ENCODE data around the gene RNASE4.
"Not testable (repeated sequence)": the region's sequence is repeated elsewhere in the genome, so short reads cannot be mapped to it uniquely, and the experiment has no call there.

The RNASE4 gene, protein sequence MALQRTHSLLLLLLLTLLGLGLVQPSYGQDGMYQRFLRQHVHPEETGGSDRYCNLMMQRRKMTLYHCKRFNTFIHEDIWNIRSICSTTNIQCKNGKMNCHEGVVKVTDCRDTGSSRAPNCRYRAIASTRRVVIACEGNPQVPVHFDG

DNA sequence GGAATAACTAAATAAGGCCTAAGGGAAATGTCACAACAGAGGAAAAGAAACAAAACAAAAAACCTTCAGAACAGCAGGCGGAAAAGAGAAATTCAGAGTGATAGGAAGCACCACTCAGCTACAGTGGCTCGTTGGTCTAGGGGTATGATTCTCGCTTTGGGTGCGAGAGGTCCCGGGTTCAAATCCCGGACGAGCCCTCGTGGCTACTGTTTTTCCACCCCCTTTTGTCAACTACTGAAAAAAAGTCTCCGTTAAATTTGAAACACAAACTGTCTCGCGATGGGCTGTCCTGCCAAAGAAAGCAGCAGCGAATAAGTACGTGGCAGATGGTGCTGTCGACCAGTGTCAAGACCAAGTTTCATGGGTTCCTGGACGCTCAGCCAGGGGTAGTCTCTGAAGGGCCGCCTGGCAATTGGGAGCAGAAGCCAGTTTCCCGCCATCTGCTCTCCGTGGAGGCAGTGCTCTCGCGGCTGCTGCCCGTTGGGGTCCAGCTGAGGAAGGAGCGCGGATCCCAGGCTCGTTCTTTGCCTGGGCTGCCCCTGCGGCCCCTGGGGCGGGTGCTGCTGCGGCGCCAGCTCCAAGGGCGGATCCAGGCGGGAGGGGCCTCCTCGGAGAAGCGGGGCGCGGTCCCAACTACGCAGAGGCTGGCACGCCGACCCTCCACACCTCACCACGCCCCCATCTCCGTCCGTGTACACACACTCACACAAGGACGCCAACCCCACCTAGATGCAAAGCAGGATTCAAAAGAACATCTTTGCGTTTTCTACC lies at the start of gene RNASE4:
Gene RNASE4, plus strand, starts transcription at position 670 of the 771 bp plus-strand sequence. CDS start 14,812 bp downstream, outside the sequence.
- TF ChIP-seq, protein P1, sequence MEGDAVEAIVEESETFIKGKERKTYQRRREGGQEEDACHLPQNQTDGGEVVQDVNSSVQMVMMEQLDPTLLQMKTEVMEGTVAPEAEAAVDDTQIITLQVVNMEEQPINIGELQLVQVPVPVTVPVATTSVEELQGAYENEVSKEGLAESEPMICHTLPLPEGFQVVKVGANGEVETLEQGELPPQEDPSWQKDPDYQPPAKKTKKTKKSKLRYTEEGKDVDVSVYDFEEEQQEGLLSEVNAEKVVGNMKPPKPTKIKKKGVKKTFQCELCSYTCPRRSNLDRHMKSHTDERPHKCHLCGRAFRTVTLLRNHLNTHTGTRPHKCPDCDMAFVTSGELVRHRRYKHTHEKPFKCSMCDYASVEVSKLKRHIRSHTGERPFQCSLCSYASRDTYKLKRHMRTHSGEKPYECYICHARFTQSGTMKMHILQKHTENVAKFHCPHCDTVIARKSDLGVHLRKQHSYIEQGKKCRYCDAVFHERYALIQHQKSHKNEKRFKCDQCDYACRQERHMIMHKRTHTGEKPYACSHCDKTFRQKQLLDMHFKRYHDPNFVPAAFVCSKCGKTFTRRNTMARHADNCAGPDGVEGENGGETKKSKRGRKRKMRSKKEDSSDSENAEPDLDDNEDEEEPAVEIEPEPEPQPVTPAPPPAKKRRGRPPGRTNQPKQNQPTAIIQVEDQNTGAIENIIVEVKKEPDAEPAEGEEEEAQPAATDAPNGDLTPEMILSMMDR (conservative IDR thresholded peaks at IDR 0.05; ENCODE audit: low read depth, low read length): no peak
- DNase-seq (ENCODE audit: low read depth): no peak
- H3K4me3 ChIP-seq (ENCODE audit: low read length): peak within 1 kb of the TSS; percentile 82

DNA sequence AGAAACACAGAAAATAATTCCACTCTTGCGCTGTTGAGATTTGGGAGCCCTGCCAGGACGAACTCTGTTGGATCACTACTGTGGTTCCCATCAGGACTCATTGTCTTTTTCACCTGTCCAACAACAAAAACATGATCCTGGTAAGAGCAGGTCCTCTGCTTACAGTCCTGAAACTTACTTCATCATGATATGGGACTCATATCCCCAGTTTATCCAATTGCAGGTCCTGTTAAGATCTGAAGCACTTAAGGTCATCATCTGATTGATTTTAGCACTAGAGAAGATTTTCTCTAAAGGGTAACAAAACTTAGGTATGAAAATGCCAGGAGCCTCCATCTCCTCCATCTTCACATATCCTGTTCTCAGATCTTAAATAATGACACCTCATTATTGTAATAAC lies 42.8 kb upstream of the RNASE4 start, which contains the start of gene OR6S1:
Gene OR6S1, minus strand, starts transcription at position 101 of the 400 bp plus-strand sequence. Its CDS starts 0 bp downstream, at position 101.
- H3K4me3 ChIP-seq (ENCODE audit: low read length): no peak within 1 kb of the TSS
- no peak for DNase-seq (ENCODE audit: low read depth)
- TF ChIP-seq, protein P1 (conservative IDR thresholded peaks at IDR 0.05; ENCODE audit: low read depth, low read length): no peak

DNA sequence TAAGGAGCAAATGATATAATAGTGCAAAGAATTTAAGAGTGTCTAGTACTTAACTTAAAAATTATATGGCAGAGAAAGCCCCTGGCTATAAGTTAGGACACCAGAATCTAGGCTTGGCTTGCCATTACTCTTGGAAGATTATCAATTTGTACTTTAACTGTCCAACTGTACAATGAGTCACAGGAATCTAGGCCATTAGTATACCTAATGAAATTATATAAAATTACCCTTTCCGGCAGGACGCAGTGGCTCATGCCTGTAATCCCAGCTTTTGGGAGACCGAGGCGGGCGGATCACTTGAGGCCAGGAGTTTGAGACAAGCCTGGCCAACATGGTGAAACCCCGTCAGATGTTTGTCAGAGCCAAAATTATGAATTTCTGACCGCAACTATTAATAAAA lies 42.2 kb upstream of the RNASE4 start:
- TF ChIP-seq, protein P1 (conservative IDR thresholded peaks at IDR 0.05; ENCODE audit: low read depth, low read length): no peak
- DNase-seq (ENCODE audit: low read depth): no peak
- H3K4me3 ChIP-seq (ENCODE audit: low read length): no peak overlapping the region

DNA sequence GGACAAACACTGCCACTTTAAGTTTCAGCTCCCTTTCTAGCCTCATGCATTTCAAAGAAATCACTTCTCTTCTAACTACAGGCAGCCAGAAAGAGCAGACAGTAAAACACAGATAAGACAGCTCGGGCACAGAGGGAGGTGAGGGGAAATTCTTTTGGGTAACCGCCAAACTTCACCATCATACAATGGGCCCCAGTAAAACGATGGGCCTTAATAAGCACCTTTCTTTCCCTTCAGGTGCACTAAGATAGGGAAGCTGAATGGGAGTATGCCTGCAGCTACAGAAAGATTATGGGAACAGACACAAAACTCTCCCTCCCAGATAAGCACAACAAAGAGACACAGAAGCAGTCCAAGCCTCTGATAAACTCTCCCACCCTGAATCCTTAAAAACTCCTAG lies 41.6 kb upstream of the RNASE4 start:
- DNase-seq (ENCODE audit: low read depth): not testable (repeated sequence)

DNA sequence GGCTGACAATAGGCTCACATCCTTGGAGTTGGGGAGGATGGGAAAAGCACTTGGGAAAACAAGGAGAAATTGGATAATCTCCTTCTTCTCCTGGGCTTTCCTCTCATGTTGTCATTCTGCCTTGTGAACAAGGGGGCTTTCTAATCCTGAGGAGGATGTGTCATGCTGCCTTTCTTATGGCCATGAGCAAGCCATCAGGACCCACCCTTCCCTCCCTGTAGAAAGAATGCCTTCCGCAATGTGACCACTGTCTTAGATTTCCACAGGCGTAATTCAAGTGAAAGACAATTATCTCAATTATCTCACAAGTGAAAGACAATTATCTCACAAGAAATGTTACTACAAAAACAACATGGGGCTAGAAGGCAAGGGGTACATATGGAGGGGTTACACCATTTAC lies 39.8 kb upstream of the RNASE4 start:
- TF ChIP-seq, protein P1 (conservative IDR thresholded peaks at IDR 0.05; ENCODE audit: low read depth, low read length): no peak
- H3K4me3 ChIP-seq (ENCODE audit: low read length): no peak overlapping the region
- no peak for DNase-seq (ENCODE audit: low read depth)

More for the DNA sequence above, 41.6 kb upstream of the RNASE4 start:
- not testable (repeated sequence) for H3K4me3 ChIP-seq (ENCODE audit: low read length)

DNA sequence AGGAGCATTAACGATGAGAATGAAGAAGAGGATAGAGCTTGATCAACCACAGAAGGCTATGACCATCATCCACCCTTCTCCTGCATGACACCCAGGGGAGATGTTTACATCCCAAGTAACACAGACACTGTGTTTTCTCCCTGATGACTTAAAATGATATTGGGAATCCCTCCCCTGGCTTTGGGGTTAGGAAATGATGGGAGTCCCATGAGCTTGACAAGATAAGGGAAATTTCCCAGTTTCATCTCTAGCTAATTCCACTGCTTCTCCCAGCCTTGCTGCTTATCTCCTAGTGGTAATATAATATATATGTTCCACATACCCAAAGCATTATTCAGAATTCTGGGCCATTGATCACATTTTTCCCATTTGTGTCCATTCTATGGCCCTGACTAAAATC lies 38.9 kb upstream of the RNASE4 start:
- no peak for DNase-seq (ENCODE audit: low read depth)
- no peak overlapping the region for H3K4me3 ChIP-seq (ENCODE audit: low read length)

More for the DNA sequence above, 38.9 kb upstream of the RNASE4 start:
- TF ChIP-seq, protein P1 (conservative IDR thresholded peaks at IDR 0.05; ENCODE audit: low read depth, low read length): no peak
